Ishikawa (cell line): ENCODE measurements around the gene TAF1C.

ENCODE experiments used
- CEBPB ChIP-seq: IDR thresholded peaks from 2 replicates; pipeline ENCODE4 v1.6.1; 2012
- CREB1 ChIP-seq: IDR thresholded peaks from 2 replicates; pipeline ENCODE4 v1.6.1; 2012; ENCODE audit warnings: low read depth
- EGR1 ChIP-seq: IDR thresholded peaks from 2 replicates; pipeline ENCODE4 v1.6.1; 2012
- EP300 ChIP-seq: IDR thresholded peaks from 2 replicates; pipeline ENCODE4 v1.6.1; 2012; ENCODE audit warnings: borderline replicate concordance
- RAD21 ChIP-seq: IDR thresholded peaks from 2 replicates; pipeline ENCODE4 v1.6.1; 2012; ENCODE audit warnings: low read depth
- TAF1 ChIP-seq: IDR thresholded peaks from 2 replicates; pipeline ENCODE4 v1.6.1; 2012; ENCODE audit warnings: low read depth, mild to moderate bottlenecking
- TCF12 ChIP-seq: IDR thresholded peaks from 2 replicates; pipeline ENCODE4 v1.6.1; 2012; ENCODE audit warnings: low read depth
- TEAD4 ChIP-seq: IDR thresholded peaks from 2 replicates; pipeline ENCODE4 v1.6.1; 2012
- YY1 ChIP-seq: IDR thresholded peaks from 2 replicates; pipeline ENCODE4 v1.6.1; 2012; ENCODE audit warnings: low read depth
- TF ChIP-seq, protein P1 (sequence below): IDR thresholded peaks from 2 replicates; pipeline ENCODE4 v1.6.1; 2012; ENCODE audit warnings: low read depth, mild to moderate bottlenecking

- no peak for TF ChIP-seq EP300
- TF ChIP-seq, protein P1, sequence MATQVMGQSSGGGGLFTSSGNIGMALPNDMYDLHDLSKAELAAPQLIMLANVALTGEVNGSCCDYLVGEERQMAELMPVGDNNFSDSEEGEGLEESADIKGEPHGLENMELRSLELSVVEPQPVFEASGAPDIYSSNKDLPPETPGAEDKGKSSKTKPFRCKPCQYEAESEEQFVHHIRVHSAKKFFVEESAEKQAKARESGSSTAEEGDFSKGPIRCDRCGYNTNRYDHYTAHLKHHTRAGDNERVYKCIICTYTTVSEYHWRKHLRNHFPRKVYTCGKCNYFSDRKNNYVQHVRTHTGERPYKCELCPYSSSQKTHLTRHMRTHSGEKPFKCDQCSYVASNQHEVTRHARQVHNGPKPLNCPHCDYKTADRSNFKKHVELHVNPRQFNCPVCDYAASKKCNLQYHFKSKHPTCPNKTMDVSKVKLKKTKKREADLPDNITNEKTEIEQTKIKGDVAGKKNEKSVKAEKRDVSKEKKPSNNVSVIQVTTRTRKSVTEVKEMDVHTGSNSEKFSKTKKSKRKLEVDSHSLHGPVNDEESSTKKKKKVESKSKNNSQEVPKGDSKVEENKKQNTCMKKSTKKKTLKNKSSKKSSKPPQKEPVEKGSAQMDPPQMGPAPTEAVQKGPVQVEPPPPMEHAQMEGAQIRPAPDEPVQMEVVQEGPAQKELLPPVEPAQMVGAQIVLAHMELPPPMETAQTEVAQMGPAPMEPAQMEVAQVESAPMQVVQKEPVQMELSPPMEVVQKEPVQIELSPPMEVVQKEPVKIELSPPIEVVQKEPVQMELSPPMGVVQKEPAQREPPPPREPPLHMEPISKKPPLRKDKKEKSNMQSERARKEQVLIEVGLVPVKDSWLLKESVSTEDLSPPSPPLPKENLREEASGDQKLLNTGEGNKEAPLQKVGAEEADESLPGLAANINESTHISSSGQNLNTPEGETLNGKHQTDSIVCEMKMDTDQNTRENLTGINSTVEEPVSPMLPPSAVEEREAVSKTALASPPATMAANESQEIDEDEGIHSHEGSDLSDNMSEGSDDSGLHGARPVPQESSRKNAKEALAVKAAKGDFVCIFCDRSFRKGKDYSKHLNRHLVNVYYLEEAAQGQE, result no peak
- no peak for TF ChIP-seq TEAD4
- no peak for TF ChIP-seq TAF1
- TF ChIP-seq CEBPB, result no peak
- TF ChIP-seq YY1, result no peak
- TF ChIP-seq EGR1, result no peak
- TF ChIP-seq CREB1, result no peak
- no peak for TF ChIP-seq RAD21
- no peak for TF ChIP-seq TCF12
Measured at GRCh38 chr16:84181144-84181915, 5.5 kb downstream of the TAF1C start.
